ENCODE data around the gene MOCS1.

DNA sequence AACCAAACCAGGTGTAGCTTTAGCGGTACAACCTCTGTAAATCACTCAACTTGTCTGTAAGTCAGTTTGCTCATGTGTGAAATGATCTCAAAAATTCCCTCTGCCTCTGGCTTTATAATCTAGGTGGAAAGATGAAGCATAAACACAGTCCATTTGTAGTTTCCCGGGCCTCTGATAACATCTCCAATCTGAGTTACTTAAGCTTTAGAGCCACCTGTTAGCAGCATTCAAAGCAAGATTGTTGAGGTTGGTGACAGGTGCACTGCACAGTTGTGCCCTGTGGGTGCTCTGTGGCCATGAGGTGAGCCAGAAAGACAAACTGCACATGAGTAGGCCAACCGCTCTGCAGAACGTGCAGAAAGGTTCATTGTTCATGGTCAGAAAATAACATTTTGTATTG is 53.7 kb downstream of the MOCS1 start:
- TF ChIP-seq, protein P1, sequence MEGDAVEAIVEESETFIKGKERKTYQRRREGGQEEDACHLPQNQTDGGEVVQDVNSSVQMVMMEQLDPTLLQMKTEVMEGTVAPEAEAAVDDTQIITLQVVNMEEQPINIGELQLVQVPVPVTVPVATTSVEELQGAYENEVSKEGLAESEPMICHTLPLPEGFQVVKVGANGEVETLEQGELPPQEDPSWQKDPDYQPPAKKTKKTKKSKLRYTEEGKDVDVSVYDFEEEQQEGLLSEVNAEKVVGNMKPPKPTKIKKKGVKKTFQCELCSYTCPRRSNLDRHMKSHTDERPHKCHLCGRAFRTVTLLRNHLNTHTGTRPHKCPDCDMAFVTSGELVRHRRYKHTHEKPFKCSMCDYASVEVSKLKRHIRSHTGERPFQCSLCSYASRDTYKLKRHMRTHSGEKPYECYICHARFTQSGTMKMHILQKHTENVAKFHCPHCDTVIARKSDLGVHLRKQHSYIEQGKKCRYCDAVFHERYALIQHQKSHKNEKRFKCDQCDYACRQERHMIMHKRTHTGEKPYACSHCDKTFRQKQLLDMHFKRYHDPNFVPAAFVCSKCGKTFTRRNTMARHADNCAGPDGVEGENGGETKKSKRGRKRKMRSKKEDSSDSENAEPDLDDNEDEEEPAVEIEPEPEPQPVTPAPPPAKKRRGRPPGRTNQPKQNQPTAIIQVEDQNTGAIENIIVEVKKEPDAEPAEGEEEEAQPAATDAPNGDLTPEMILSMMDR (IDR thresholded peaks at IDR 0.05), result no peak
- TF ChIP-seq EZH2 (IDR thresholded peaks at IDR 0.05), result no peak
- TF ChIP-seq EZH2phosphoT487 (IDR thresholded peaks at IDR 0.05), result no peak
